ENCODE results near the gene MS4A5.
A peak's percentile ranks its signal among the peaks of the same experiment; 100 is the strongest.

MS4A5 gene

GRCh38 chr11:60485987-60486386, 56.6 kb downstream of the MS4A5 start:
- DNase-seq = peak; percentile 32

- DNase-seq = no peak
These were observed 63.2 kb downstream of the MS4A5 start, which contains the start of gene MS4A12 for GRCh38 chr11:60492488-60493009. Gene MS4A12 (plus strand): TSS chr11:60492778. CDS start chr11:60497319, 4,541 bp downstream.

- DNase-seq = no peak
These were observed 64.1 kb downstream of the MS4A5 start for GRCh38 chr11:60493454-60493853.
